ENCODE data around the gene CD38. TPM values are rescaled to one million over a fixed set of nuclear protein-coding genes. Genes with fewer than 3 reads are reported as not detected.
"Not testable (repeated sequence)": the region's sequence is repeated elsewhere in the genome, so short reads cannot be mapped to it uniquely, and the experiment has no call there.

The CD38 gene
- total and polyA plus RNA-seq, 5 donors from 2014 or later, result 4.8 to 14.5 (median 6.4) TPM

- Histone ChIP-seq H3K4me1 (ENCODE audit: control insufficient read depth, insufficient read depth, low read length, poor library complexity, severe bottlenecking) (no peaks in the 10 kb centered on the region), H3K27ac (ENCODE audit: insufficient read depth, low read length, poor library complexity, severe bottlenecking) (no peak overlapping the region), H3K36me3 (ENCODE audit: control insufficient read depth, insufficient read depth, low read length) (no peaks in the 10 kb centered on the region), H3K9me3 (ENCODE audit: control insufficient read depth in 2 of 2, low read length in 2 of 2) (no peaks in the 10 kb centered on the region), H3K27me3 (ENCODE audit: control insufficient read depth, insufficient read depth, low read length) (no peaks in the 10 kb centered on the region), H3K4me3 (ENCODE audit: low read depth, low read length) (no peak overlapping the region)
- Mint-ChIP-seq H3K36me3 (peaks cover 30% of the 10 kb centered on the region), H3K27me3 (peaks cover 11% of the 10 kb centered on the region), H3K4me3 (no peak overlapping the region), H3K9me3 (peaks cover 0 to 4% (median 0%) of the 10 kb centered on the region in 7 donors), H3K4me1 (peaks cover 0 to 5% (median under 1%) of the 10 kb centered on the region in 4 donors), H3K27ac (peak overlapping the region in 1 of 3 donors; percentile 41)
- DNase-seq (no peak), ATAC-seq (ENCODE audit: low read depth in 2 of 2) (no peak)
Measured at GRCh38 chr4:15836362-15836761, 58.2 kb downstream of the CD38 start.

GRCh38 chr4:15837591-15837990 lies 59.5 kb downstream of the CD38 start:
- peaks cover 0 to 4% (median 0%) of the 10 kb centered on the region in 7 donors for H3K9me3 Mint-ChIP-seq

GRCh38 chr4:15841194-15841730 lies 63.1 kb downstream of the CD38 start:
- not testable (repeated sequence) for H3K27ac Mint-ChIP-seq; H3K27me3 ChIP-seq (ENCODE audit: control insufficient read depth, insufficient read depth, low read length); H3K4me3 ChIP-seq (ENCODE audit: low read depth, low read length); H3K4me1 Mint-ChIP-seq; H3K4me1 ChIP-seq (ENCODE audit: control insufficient read depth, insufficient read depth, low read length, poor library complexity, severe bottlenecking); H3K27ac ChIP-seq (ENCODE audit: insufficient read depth, low read length, poor library complexity, severe bottlenecking); H3K9me3 ChIP-seq (ENCODE audit: control insufficient read depth in 2 of 2, low read length in 2 of 2); H3K27me3 Mint-ChIP-seq; H3K36me3 ChIP-seq (ENCODE audit: control insufficient read depth, insufficient read depth, low read length); ATAC-seq (ENCODE audit: low read depth in 2 of 2); H3K9me3 Mint-ChIP-seq; H3K4me3 Mint-ChIP-seq; DNase-seq
- H3K36me3 Mint-ChIP-seq, result peaks cover 16% of the 10 kb centered on the region

More at GRCh38 chr4:15837591-15837990, 59.5 kb downstream of the CD38 start:
- no peaks in the 10 kb centered on the region for H3K9me3 ChIP-seq (ENCODE audit: control insufficient read depth in 2 of 2, low read length in 2 of 2)
- Mint-ChIP-seq H3K4me3 (no peak overlapping the region), H3K27ac (no peak overlapping the region), H3K27me3 (peaks cover 4% of the 10 kb centered on the region), H3K36me3 (peaks cover 20% of the 10 kb centered on the region), H3K4me1 (peaks cover 0 to 5% (median under 1%) of the 10 kb centered on the region in 4 donors)
- DNase-seq (no peak), ATAC-seq (ENCODE audit: low read depth in 2 of 2) (no peak)
- no peaks in the 10 kb centered on the region for H3K36me3 ChIP-seq (ENCODE audit: control insufficient read depth, insufficient read depth, low read length)
- no peaks in the 10 kb centered on the region for H3K4me1 ChIP-seq (ENCODE audit: control insufficient read depth, insufficient read depth, low read length, poor library complexity, severe bottlenecking)
- H3K27me3 ChIP-seq (ENCODE audit: control insufficient read depth, insufficient read depth, low read length), result no peaks in the 10 kb centered on the region
- H3K27ac ChIP-seq (ENCODE audit: insufficient read depth, low read length, poor library complexity, severe bottlenecking), result no peak overlapping the region
- H3K4me3 ChIP-seq (ENCODE audit: low read depth, low read length), result no peak overlapping the region

- H3K9me3 Mint-ChIP-seq, result peaks cover 0 to 4% (median 0%) of the 10 kb centered on the region in 7 donors
- DNase-seq, result no peak
- H3K4me1 Mint-ChIP-seq, result no peaks in the 10 kb centered on the region
- H3K27me3 Mint-ChIP-seq, result peaks cover 17% of the 10 kb centered on the region
- no peaks in the 10 kb centered on the region for H3K27me3 ChIP-seq (ENCODE audit: control insufficient read depth, insufficient read depth, low read length)
- no peak for ATAC-seq (ENCODE audit: low read depth in 2 of 2)
- no peak overlapping the region for H3K27ac Mint-ChIP-seq
- no peak overlapping the region for H3K4me3 Mint-ChIP-seq
- no peaks in the 10 kb centered on the region for H3K4me1 ChIP-seq (ENCODE audit: control insufficient read depth, insufficient read depth, low read length, poor library complexity, severe bottlenecking)
- no peaks in the 10 kb centered on the region for H3K36me3 ChIP-seq (ENCODE audit: control insufficient read depth, insufficient read depth, low read length)
- H3K36me3 Mint-ChIP-seq, result peaks cover 14% of the 10 kb centered on the region
- H3K27ac ChIP-seq (ENCODE audit: insufficient read depth, low read length, poor library complexity, severe bottlenecking), result no peak overlapping the region
- H3K4me3 ChIP-seq (ENCODE audit: low read depth, low read length), result no peak overlapping the region
- H3K9me3 ChIP-seq (ENCODE audit: control insufficient read depth in 2 of 2, low read length in 2 of 2), result no peaks in the 10 kb centered on the region
Measured at GRCh38 chr4:15847746-15848145, 69.6 kb downstream of the CD38 start.

- no peaks in the 10 kb centered on the region for H3K36me3 ChIP-seq (ENCODE audit: control insufficient read depth, insufficient read depth, low read length)
- DNase-seq (no peak), ATAC-seq (ENCODE audit: low read depth in 2 of 2) (no peak)
- Mint-ChIP-seq H3K4me1 (no peaks in the 10 kb centered on the region), H3K36me3 (peaks cover 14% of the 10 kb centered on the region), H3K27ac (peak overlapping the region in 1 of 3 donors; percentile 64), H3K27me3 (peaks cover 17% of the 10 kb centered on the region), H3K9me3 (peaks cover 0 to 4% (median 0%) of the 10 kb centered on the region in 7 donors), H3K4me3 (no peak overlapping the region)
- no peak overlapping the region for H3K4me3 ChIP-seq (ENCODE audit: low read depth, low read length)
- no peak overlapping the region for H3K27ac ChIP-seq (ENCODE audit: insufficient read depth, low read length, poor library complexity, severe bottlenecking)
- H3K9me3 ChIP-seq (ENCODE audit: control insufficient read depth in 2 of 2, low read length in 2 of 2), result no peaks in the 10 kb centered on the region
- no peaks in the 10 kb centered on the region for H3K27me3 ChIP-seq (ENCODE audit: control insufficient read depth, insufficient read depth, low read length)
- H3K4me1 ChIP-seq (ENCODE audit: control insufficient read depth, insufficient read depth, low read length, poor library complexity, severe bottlenecking), result no peaks in the 10 kb centered on the region
Measured at GRCh38 chr4:15848191-15848842, 70.2 kb downstream of the CD38 start.

- no peak overlapping the region for H3K4me3 ChIP-seq (ENCODE audit: low read depth, low read length)
- ATAC-seq (ENCODE audit: low read depth in 2 of 2), result no peak
- peaks cover 0 to 4% (median 0%) of the 10 kb centered on the region in 7 donors for H3K9me3 Mint-ChIP-seq
- H3K27me3 Mint-ChIP-seq, result peaks cover 17% of the 10 kb centered on the region
- H3K27ac Mint-ChIP-seq, result no peak overlapping the region
- no peaks in the 10 kb centered on the region for H3K36me3 ChIP-seq (ENCODE audit: control insufficient read depth, insufficient read depth, low read length)
- H3K4me3 Mint-ChIP-seq, result no peak overlapping the region
- peaks cover 17% of the 10 kb centered on the region for H3K36me3 Mint-ChIP-seq
- no peaks in the 10 kb centered on the region for H3K4me1 ChIP-seq (ENCODE audit: control insufficient read depth, insufficient read depth, low read length, poor library complexity, severe bottlenecking)
- no peaks in the 10 kb centered on the region for H3K27me3 ChIP-seq (ENCODE audit: control insufficient read depth, insufficient read depth, low read length)
- H3K4me1 Mint-ChIP-seq, result no peaks in the 10 kb centered on the region
- H3K9me3 ChIP-seq (ENCODE audit: control insufficient read depth in 2 of 2, low read length in 2 of 2), result no peaks in the 10 kb centered on the region
- DNase-seq, result no peak
- no peak overlapping the region for H3K27ac ChIP-seq (ENCODE audit: insufficient read depth, low read length, poor library complexity, severe bottlenecking)
Measured at GRCh38 chr4:15851969-15852368, 73.8 kb downstream of the CD38 start.

- no peak for ATAC-seq (ENCODE audit: low read depth in 2 of 2)
- Mint-ChIP-seq H3K36me3 (peaks cover 17% of the 10 kb centered on the region), H3K4me3 (no peak overlapping the region)
Measured at GRCh38 chr4:15852524-15852923, 74.4 kb downstream of the CD38 start.

GRCh38 chr4:15853345-15853744 lies 75.2 kb downstream of the CD38 start:
- Mint-ChIP-seq H3K27me3 (peaks cover 11% of the 10 kb centered on the region), H3K4me1 (no peaks in the 10 kb centered on the region), H3K27ac (no peak overlapping the region), H3K4me3 (no peak overlapping the region), H3K36me3 (peaks cover 12% of the 10 kb centered on the region), H3K9me3 (peaks cover 0 to 4% (median 0%) of the 10 kb centered on the region in 7 donors)
- H3K4me1 ChIP-seq (ENCODE audit: control insufficient read depth, insufficient read depth, low read length, poor library complexity, severe bottlenecking), result no peaks in the 10 kb centered on the region
- no peak overlapping the region for H3K4me3 ChIP-seq (ENCODE audit: low read depth, low read length)
- DNase-seq (no peak), ATAC-seq (ENCODE audit: low read depth in 2 of 2) (no peak)
- H3K27me3 ChIP-seq (ENCODE audit: control insufficient read depth, insufficient read depth, low read length), result no peaks in the 10 kb centered on the region
- H3K27ac ChIP-seq (ENCODE audit: insufficient read depth, low read length, poor library complexity, severe bottlenecking), result no peak overlapping the region
- no peaks in the 10 kb centered on the region for H3K9me3 ChIP-seq (ENCODE audit: control insufficient read depth in 2 of 2, low read length in 2 of 2)
- no peaks in the 10 kb centered on the region for H3K36me3 ChIP-seq (ENCODE audit: control insufficient read depth, insufficient read depth, low read length)

More at GRCh38 chr4:15852524-15852923, 74.4 kb downstream of the CD38 start:
- H3K36me3 ChIP-seq (ENCODE audit: control insufficient read depth, insufficient read depth, low read length), result no peaks in the 10 kb centered on the region
- Mint-ChIP-seq H3K27me3 (peaks cover 17% of the 10 kb centered on the region), H3K9me3 (peaks cover 0 to 4% (median 0%) of the 10 kb centered on the region in 7 donors), H3K4me1 (no peaks in the 10 kb centered on the region), H3K27ac (no peak overlapping the region)
- no peak overlapping the region for H3K27ac ChIP-seq (ENCODE audit: insufficient read depth, low read length, poor library complexity, severe bottlenecking)
- DNase-seq, result no peak
- H3K27me3 ChIP-seq (ENCODE audit: control insufficient read depth, insufficient read depth, low read length), result no peaks in the 10 kb centered on the region
- no peak overlapping the region for H3K4me3 ChIP-seq (ENCODE audit: low read depth, low read length)
- no peaks in the 10 kb centered on the region for H3K4me1 ChIP-seq (ENCODE audit: control insufficient read depth, insufficient read depth, low read length, poor library complexity, severe bottlenecking)
- no peaks in the 10 kb centered on the region for H3K9me3 ChIP-seq (ENCODE audit: control insufficient read depth in 2 of 2, low read length in 2 of 2)
